IPS-18c (cell line): ENCODE results near the gene ELSPBP1.
"Not testable (repeated sequence)": the region's sequence is repeated elsewhere in the genome, so short reads cannot be mapped to it uniquely, and the experiment has no call there.

Experiments
- H3K4me3 ChIP-seq: 2 replicates; pipeline ENCODE4 v1.7.0; 2013; ENCODE audit warnings: low read depth, mild to moderate bottlenecking, low read length, moderate library complexity; ENCODE audit not compliant: insufficient read depth
- H3K9me3 ChIP-seq: one replicate; pipeline ENCODE4 v1.6.1; 2013; ENCODE audit warnings: mild to moderate bottlenecking, low read length, moderate library complexity; ENCODE audit not compliant: control insufficient read depth, insufficient read depth

Gene ELSPBP1

DNA sequence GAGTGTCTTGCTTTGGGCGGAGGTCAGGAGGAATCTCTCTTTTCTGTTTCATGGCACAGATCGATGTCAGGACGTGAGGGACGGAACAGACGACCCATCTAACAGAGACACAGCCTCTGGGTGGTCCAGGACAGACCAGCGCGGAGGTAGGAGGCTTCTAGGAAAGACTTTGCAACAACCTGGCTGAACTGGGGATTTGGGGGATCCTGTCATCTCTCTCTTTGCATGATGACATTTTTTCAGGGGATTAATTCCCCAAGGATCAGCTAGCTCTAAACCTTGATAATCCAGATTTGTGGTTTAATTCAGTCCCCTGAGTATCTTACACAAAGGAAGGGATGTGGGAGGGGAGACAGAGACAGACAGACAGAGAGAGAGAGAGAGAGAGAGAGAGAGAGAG is 35.0 kb downstream of the ELSPBP1 start:
- peaks cover 8% of the 10 kb centered on the region for H3K9me3 ChIP-seq
- H3K4me3 ChIP-seq: no peak overlapping the region

DNA sequence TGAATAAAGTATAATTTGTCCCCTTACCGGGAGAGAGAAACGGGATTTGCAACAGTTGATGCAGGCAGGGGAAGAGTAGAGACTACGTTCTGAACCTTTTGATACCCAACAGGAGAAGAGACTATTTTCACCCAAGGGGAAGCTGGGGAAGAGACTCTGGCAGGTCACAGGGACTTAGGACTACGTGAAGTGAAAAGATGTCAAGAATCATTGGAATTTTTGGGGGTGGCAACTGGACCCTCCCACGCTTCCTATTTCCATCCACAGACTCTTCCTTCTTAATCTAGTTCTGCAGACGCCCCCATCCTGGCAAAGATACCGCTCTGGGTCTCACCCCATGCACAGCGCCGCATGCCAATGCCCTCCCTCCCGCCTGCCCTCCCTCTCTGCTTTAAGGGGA is 35.6 kb downstream of the ELSPBP1 start:
- no peak overlapping the region for H3K4me3 ChIP-seq
- H3K9me3 ChIP-seq: peaks cover 8% of the 10 kb centered on the region

DNA sequence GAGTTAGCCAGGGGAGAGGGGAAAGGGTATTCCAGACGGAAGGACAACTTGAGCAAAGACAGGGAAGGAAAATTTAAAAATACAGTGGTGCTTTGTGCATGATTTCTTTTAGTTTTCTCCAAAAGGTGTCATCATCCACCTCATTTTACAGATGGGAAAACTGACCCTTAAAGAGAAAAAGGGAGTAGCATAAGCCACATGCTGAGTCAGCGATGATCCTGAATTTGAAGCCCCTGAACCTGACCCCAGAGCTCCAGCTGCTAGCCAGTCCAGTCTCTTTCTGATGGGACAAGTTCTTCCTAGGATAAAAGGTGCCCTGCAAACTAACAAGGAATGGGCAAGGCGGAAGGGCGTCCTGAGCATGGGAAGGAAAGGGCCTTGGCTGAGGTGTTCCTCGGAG is 39.2 kb downstream of the ELSPBP1 start:
- Histone ChIP-seq H3K9me3 (peaks cover 8% of the 10 kb centered on the region), H3K4me3 (no peak overlapping the region)

DNA sequence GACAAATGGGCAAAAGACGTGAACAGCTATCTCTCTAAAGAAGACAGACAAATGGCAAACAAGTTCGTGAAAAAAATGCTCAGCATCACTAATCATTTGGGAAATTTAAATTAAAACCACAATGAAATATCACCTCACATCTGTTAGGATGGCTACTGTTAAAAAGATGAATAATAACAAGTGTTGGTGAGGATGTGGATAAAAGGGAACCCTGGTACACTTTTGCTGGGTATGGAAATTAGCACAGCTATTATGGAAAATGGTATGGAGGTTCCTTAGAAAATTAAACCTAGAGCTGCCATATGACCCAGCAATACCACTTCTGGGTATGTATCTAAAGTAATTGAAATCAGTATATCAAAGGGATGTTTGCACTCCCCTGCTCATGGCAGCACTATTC is 42.3 kb downstream of the ELSPBP1 start:
- peaks cover 3% of the 10 kb centered on the region for H3K9me3 ChIP-seq
- no peak overlapping the region for H3K4me3 ChIP-seq

DNA sequence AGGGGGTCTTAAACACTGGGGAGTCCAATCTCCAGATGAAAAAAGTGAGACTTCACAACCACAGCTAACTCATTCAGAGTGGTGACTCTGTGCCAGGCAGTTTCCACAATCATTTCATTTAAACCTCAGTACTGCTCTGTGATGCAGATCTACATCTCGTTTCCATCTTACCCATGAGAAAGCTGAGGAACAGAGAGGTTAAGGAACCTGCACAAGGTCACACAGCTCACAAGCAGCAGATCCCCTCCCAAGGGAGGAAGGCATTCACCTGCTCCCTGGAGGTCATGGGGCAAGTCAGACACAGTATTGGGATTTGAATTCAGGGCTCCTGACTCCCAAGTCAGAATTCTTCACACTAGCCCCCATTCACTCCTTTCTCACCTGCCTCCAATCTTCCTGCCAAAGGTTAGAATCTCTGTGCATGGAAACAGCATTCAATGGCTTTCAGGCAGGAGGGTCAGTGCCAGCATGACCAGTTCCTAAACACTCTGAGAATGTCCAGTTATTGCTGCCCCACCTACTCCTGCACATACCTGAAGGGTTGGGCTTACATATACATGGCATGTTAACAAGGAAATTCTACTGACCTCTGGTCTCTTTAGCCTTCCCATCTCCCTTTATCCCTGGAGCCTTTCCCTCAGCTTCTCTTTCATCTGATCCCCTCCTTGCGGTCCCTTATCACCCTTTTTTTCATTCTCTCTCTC is 47.6 kb downstream of the ELSPBP1 start:
- Histone ChIP-seq H3K4me3 (no peak overlapping the region), H3K9me3 (peaks cover 2% of the 10 kb centered on the region)

DNA sequence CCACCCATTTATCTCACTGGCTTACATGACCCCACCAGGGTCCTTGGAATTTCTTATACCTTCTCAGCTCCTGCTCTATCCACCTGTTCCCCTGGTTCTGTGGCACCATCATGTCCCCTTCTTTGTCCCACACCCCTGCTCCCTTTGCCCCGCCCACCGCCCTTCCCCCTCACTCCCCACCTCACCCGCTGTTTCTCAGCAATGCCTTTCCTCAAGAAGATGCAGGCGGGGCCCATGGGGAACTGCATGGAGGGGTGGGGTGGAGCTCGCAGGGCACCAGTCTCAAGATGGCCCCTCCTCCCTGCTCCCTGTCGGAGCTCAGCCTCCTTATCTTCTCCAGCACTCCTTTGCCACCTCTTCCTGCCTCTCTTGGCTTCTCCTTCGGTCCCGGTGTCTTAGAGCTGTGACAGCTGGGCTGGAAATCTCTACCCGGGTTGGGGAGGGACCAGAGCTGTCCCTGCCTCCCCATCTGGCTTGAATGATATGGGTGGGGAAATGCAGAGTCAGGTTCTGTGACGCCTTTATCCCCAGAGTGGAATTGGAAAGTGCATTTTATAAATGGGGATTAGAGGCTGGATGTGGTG is 49.3 kb downstream of the ELSPBP1 start, which contains the start of gene CABP5:
Gene CABP5, minus strand, starts transcription at position 405 of the 584 bp plus-strand sequence. Its CDS starts 157 bp downstream, at position 248.
- Histone ChIP-seq H3K9me3 (peaks cover 4% of the 10 kb centered on the region), H3K4me3 (no peak within 1 kb of the TSS; the same call in 1 of the 2 replicates)

DNA sequence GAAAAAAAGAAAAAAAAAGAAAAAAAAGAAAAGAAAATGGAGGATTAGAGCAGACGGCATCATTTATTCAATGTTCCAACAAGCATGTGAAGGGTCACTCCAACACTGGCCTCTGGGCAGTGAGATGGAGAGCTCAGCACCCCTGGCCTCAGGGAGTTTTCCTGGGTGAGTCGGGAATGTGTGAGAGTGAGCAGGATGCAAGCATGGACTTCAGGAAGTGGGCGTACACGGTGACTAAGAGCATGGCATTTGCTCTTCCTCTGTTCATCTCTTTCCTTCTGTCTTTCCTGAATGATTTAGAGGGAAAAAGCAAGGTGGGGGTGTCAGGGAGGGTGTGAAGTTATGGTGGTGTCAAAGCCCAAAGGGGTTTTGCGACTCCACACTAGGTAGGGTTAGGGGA is 50.1 kb downstream of the ELSPBP1 start:
- Histone ChIP-seq H3K4me3 (no peak overlapping the region), H3K9me3 (peaks cover 4% of the 10 kb centered on the region)

DNA sequence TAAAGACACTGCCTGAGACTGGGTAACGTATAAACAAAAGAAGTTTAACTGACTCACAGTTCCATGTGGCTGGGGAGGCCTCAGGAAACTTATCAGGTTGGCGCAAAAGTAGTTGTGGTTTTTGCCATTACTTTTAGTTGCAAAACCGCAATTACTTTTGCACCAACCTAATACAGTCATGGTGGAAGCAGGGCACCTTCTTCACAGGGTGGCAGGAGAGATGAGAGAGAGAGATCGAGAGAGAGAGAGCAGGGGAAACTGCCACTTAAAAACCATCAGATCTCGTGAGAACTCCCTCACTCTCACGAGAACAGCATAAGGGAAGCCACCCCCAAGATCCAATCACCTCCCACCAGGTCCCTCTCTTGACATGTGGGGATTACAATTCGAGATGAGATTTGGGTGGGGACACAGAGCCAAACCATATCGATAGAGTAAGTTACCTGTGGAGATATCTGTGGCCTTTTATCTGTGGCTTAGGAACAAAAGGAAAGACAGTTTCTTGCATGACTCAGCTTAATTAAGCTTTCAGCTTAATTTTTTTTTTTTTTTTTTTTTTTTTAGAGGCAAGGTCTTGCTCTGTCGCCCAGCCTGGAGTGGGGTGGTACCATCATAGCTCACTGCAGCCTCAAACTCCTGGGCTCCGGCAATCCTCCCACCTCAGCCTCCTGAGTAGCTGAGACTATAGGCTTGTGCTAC is 57.1 kb downstream of the ELSPBP1 start:
- Histone ChIP-seq H3K9me3 (peaks cover 6% of the 10 kb centered on the region), H3K4me3 (no peak overlapping the region)

DNA sequence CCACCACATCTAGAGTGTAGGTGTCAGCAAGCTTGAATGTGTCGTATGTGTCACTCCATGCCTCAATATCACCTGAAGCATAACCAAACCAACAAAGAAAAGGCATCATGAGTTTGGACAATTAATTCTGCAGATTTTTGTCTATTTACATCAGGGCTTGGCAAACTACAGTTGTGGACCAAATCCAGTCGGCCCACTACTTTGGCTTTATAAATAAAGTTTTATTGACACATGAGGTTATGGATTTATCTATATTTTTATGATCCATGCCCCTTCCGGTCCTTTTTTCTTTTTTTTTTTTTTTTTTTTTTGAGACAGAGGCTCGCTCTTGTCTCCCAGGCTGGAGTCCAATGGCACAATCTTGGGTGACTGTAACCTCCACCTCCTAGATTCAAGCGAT is 58.6 kb downstream of the ELSPBP1 start:
- H3K4me3 ChIP-seq: no peak overlapping the region
- H3K9me3 ChIP-seq: peaks cover 6% of the 10 kb centered on the region

DNA sequence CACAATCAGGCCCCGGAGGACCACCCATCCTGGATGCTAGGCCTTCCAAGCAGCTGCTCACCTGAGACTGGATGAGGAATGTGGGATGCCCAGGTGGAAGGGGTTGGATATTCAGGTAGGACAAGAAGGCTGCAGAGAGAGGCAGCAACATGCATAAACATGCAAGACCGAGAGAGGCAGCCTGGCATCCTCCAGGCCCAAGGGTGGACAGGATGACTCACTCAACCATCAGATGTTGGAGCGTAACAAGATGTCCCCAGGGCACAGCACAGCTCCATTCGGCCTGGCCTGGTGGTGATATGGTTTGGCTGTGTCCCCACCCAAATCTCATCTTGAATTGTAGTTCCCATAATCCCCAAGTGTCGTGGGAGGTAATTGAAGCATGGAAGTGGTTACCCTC is 59.4 kb downstream of the ELSPBP1 start:
- peaks cover 6% of the 10 kb centered on the region for H3K9me3 ChIP-seq

DNA sequence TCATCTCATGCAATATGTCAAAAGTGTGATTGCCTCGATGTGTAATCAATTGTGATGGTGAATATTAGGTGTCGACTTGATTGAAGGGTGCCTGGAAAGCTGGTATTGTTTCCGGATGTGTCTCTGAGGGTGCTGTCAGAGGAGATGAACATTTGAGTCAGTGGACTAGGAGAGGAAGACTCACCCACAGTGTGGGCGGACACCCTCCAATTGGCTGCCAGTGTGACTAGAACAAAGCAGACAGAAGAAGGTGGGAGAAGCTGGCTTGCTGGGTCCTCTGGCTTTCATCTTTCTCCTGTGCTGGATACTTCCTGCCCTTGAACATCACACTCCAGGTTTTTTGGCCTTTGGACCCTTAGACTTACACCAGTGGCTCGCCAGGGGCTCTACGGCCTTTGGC is 64.9 kb downstream of the ELSPBP1 start:
- H3K4me3 ChIP-seq: no peak overlapping the region
- peaks cover 4% of the 10 kb centered on the region for H3K9me3 ChIP-seq

More for the DNA sequence above, 59.4 kb downstream of the ELSPBP1 start:
- H3K4me3 ChIP-seq: no peak overlapping the region

DNA sequence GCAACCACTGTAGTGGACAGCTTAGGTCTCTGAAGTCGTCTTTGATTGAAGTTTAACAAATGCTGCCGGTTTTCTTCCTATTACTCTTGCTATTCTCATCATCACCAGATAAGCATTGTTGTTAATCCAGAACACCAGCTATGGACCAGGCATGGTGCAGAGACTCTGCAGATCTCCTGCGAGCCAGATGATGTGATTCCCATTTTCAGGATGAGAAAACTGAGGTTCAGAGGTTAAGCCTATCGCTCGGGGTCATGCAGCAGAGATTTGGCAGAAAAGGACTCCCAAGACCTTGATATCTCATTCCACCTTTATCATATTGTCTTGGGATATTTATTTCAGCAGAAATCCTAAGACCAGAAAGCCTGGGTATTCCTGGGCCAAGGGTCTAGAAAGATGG is 65.9 kb downstream of the ELSPBP1 start:
- Histone ChIP-seq H3K4me3 (no peak overlapping the region), H3K9me3 (peaks cover 2% of the 10 kb centered on the region)

DNA sequence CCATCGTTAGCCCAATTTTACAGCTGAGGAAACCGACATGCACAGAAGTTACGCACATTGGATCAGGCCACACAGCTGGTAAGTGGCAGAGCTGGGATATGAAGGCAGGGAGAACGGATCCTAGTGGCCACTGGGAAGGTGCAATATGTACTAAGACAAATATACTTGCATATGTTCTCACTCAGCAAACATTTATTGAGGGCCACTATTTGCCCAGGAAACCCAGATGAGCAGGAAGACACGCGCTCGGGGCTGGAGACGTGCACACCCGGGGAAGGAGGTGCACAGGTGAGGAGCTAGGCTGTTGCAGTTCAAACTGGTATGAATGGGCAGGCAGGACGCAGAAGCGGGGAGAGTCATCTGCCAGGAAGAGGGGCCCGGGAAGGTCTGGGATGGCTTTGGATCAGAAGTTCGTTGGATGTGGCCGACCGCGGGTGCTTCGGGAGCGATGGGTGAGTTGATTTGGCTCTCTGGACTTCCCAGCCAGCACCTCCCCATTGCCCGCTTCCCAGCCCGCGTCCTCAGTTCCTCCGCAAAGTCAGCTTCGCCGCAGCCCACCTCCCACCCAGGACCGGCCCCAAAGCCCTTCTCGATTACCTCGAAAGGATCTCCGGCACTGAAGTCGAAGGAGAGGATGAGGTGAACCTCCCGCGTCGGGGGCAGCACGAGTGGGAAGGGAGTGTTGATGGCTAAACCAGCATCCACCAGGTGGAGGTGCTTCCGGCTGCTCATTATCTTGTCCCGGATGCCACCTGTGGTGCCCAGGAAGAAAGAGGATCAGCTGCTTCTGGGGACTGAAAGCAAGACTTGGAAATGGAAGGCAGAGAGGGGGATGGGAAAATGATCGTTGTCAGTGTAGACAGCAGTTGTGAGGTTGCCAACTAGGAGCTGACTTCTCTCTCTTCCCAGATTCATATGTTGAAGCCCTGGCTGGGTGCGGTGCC is 67.2 kb downstream of the ELSPBP1 start:
- no peak overlapping the region for H3K4me3 ChIP-seq
- peaks cover 2% of the 10 kb centered on the region for H3K9me3 ChIP-seq

DNA sequence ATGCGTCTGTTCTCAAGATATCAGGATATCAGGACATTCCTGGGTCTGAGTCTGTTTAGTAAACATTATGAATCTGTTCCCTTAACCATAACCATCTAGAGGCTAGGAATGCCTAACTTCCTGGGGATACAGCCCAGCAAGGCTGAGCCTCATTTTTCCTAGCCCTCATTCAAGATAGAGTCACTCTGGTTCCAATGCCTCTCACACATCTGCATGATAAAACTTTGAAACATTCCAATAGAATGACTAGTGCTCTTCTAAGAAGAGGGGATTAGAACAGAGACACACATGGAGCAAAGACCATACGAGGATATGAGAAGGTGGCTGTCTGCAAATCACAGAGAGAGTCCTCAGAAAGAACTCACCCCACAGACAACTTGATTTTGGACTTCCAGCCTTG is 70.1 kb downstream of the ELSPBP1 start:
- Histone ChIP-seq H3K4me3 (no peak overlapping the region), H3K9me3 (no peaks in the 10 kb centered on the region)

DNA sequence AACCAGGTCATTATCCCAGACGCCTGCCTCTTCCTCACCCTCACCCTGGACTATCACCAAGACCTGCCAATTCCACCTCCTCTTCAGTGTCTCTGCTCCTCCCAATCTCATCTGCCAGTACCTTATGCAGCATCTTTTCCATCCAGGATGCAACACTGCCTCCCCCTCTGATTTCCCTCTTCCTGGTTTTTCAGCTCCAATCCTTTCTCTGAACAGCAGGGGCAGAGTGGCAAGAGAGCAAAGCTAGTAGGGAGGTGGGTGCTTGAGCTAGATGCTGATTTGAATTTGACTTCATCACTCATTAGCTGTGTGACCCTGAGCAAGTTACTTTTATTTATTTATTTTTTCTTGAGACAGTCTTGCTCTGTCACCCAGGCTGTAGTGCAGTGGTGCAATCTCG is 75.0 kb downstream of the ELSPBP1 start:
- Histone ChIP-seq H3K4me3 (no peak overlapping the region), H3K9me3 (no peaks in the 10 kb centered on the region)

DNA sequence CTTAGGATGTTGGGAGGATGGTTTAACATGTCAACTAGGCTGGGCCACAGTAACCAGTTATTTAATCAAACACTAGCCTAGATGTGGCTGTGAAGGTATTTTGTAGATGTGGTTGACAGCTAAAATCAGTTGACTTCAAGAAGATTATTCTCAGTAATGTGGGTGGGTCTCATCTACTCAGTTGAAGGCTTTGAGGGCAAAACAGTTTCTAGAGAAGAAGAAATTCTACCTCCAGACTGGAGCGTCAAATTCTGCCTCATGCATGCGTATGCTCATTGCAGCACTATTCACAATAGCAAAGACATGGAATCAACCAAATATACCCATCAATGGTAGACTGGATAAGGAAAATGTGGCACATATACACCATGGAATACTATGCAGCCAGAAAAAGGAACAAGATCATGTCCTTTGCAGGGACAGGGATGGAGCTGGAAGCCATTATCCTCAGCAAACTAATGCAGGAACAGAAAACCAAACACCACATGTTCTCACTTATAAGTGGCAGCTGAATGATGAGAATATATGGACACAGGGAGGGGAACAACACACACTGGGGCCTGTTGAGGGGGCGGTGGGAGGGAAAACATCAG is 75.8 kb downstream of the ELSPBP1 start:
- not testable (repeated sequence) for H3K4me3 ChIP-seq

More for the DNA sequence above, 75.8 kb downstream of the ELSPBP1 start:
- H3K9me3 ChIP-seq: not testable (repeated sequence)
